Breast epithelium (tissue), 3 donors: ENCODE measurements around the gene NR3C2.

Source experiments
- CTCF ChIP-seq, 3 donors: fragments of 450-650 bp; IDR thresholded peaks; one replicate each; pipeline ENCODE4 v1.5.1; 2016 to 2017; ENCODE audit warnings: antibody characterized with exemption in 3 of 3, mild to moderate bottlenecking in 3 of 3, moderate library complexity in 3 of 3
- POLR2A ChIP-seq: fragments of 450-650 bp; IDR thresholded peaks from one replicate; pipeline ENCODE4 v1.6.1; 2016; ENCODE audit warnings: antibody characterized with exemption, mild to moderate bottlenecking, moderate library complexity
- POLR2AphosphoS5 ChIP-seq, 3 donors: sonication (generic); formaldehyde crosslinking; IDR thresholded peaks; one replicate each; pipeline ENCODE4 v1.6.1; 2017; ENCODE audit warnings: antibody characterized with exemption in 3 of 3

DNA sequence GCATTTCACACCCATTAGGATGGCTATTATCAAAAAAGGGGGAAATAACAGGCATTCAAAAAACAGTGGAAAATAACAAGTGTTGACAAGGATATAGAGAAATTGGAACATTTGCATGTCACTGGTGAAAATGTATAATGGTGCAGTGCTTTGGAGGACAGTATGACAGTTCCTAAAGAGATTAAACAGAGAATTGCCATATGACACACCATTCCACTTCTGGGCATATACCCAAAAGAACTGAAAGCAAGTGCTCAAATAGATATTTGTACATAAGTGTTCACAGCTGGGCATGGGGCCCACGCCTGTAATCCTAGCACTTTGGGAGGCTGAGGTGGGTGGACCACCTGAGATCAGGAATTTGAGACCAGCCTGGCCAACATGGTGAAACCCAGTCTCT lies 348.1 kb downstream of the NR3C2 start:
- TF ChIP-seq CTCF (IDR thresholded peaks at IDR 0.05) (no peak), POLR2A (no peak), POLR2AphosphoS5 (IDR thresholded peaks at IDR 0.05) (no peak)
